Inflammatory macrophage (primary cell): ENCODE measurements around the gene CNNM2.
"Not testable (repeated sequence)": the region's sequence is repeated elsewhere in the genome, so short reads cannot be mapped to it uniquely, and the experiment has no call there.

ENCODE experiments used
- DNase-seq, 2 donors: peaks; one replicate each; pipeline ENCODE4 v3.0.0-alpha.2; 2020 to 2022

The CNNM2 gene

DNA sequence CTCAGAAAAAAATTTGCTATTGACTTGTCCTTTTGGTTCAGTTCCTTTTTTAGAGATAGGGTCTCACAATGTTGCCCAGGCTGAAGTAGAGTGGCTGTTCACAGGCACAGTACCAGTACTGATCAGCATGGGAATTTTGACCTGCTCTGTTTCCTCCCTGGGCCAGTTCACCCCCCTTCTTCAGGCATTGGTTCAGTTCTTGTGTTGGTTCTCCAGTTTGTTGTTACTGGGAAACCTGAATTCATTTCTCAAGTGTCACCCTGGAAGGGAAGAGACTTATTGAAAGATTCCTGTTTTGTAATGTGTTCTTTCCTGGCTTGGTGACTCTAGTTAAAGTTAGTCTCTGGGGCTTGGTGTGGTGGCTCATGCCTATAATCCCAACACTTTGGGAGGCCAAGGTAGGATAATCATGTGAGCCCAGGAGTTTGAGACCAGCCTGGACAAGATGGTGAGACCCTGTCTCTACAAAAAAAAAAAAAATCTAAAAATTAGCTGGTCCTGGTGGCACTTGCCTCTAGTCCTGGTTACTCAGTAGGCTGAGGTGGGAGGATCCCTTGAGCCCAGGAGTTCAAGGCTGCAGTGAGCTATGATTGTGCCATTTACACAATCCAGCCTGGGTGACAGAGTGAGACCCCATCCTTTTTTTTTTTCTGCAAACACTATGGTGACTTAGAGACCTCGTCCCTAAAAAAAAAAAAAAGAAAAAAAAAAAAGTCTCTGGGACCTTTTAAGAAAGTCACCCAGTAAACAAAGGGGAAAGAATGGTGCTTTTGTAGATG, 52.7 kb downstream of the CNNM2 start:
- DNase-seq, result no peak

DNA sequence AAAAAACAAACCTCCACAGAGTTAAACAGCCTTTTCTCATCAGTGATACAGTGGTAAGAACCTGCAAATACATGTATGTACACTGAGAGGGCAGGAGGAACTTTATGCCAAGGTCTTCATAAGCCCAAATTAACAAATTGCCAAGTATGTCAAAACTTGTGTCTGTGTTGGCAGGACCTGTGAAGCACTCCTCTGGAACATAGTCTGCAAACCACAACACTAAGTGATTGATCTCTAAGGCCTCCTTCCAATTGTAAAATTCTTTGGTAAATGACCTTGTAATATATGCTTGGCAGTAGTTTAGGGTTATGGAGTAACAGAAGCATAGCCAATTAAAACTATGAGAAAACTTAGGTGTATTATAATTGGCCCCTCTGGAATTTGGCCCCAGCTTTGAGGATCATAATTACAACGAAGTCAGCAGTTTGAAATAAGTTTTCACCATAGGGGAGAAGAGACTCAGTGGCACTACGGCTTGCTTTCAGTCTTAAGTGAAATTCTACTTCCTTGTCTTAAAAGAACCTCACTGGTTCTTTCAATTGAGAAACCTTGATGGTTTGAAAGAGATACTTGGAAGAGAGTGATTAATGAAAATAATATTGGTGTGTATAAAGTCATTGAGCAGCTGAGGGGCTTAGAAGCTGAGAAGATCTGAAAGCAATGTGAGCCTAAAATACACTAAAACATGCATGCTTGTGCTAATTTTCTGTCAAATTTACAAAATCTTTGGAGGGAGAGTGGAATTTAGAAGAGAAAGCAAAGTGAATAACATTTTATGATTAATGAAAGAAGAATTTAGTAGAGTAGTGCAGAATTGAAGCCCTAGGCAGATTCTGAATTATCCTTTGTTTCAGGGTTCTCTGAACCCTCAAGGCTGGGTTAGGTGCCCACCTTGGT, 57.6 kb downstream of the CNNM2 start:
- no peak for DNase-seq

DNA sequence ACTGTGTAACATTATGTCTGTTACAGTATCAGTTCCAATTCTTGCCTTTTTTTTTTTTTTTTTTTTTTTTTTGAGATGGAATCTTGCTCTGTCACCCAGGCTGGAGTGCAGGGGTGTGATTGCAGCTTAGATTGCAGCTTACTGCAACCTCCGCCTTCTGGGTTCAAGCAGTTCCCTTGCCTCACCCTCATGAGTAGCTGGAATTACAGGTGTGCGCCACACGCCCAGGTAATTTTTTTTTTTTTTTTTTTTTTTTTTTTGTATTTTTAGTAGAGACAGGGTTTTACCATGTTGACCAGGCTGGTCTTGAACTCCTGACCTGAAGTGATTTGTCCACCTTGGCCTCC, 58.3 kb downstream of the CNNM2 start:
- not testable (repeated sequence) for DNase-seq

GRCh38 chr10:102982296-102982695, 64.2 kb downstream of the CNNM2 start:
- DNase-seq, result no peak

DNA sequence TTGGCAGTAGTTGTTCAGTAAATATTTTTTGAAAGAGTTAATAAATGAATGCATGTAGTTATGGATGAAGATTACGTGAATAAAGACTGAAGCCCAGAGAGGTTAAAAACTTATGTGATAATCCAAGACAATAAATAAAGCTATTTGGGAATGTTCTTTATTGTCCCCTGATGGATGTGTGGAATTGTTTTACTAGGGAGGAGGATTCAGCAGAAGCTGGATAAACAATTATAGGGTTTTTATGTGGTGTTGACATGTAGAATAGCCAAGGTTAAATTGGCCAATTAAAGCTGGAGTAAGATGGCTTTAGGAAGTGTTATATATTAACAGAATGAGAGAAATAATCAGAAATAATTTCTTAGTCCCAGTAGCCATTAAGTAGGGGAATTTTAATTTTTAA, 66.0 kb downstream of the CNNM2 start:
- DNase-seq, result no peak

DNA sequence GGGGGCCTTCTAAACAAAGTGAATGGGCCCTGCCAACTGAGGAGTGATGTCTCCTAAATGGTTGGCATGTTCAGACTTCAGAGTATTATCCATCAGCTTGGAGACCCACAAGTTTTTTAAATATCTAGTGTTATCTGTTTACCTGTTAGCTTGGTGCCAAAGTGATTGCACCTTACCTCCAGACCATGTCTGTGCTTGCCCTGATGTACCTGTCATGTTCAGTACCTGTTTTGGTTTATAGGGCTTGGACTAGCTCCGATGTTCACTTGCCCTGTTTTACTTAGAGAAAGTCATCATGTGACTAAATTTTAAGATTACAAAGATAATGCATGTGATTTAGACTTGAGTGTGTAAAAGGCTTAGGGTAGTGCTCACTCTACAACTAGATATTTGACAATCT, 67.7 kb downstream of the CNNM2 start:
- DNase-seq, result no peak

DNA sequence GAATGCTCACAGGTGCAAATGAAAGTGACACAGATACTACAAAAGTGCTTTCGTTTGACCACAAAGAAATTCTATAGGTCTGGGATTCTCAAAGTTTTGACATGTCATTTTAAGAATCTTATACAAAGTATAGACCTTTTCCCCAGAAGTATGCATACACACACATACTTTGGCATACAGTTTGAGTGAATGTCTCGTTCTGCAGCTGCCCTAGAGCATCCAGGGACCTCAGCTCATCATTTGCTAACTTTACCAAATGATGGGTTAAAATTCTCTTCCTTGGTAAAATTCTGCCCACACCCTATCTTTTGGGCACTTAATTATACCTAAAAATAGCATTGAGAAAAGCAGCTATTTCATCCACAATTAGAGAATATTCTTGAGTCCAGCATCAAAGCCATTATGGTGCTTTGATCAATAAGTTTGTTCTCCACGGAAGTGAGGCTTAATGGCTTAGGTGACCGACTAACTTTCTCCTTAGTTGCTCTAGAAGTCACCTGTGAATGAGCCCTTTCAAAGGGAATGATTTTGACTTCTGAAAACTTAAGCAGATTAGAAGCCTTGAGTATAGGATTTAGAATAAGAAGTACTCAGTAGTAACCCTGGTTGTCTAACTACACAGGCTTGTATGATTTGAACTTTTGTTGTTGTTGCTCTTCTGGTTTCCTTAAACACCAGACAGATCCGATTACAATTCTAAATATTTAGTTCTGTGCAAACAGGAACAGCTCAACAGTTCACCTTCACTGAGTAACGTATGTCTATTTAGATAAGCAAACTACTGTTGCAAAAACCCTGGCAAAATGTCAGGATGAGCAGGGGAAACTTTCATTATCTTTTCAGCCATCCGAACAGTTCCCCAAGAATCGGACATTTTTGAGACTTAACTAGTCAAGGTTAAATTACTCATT, 70.6 kb downstream of the CNNM2 start:
- no peak for DNase-seq

- DNase-seq, result no peak
These were observed 76.6 kb downstream of the CNNM2 start for GRCh38 chr10:102994531-102995295.

DNA sequence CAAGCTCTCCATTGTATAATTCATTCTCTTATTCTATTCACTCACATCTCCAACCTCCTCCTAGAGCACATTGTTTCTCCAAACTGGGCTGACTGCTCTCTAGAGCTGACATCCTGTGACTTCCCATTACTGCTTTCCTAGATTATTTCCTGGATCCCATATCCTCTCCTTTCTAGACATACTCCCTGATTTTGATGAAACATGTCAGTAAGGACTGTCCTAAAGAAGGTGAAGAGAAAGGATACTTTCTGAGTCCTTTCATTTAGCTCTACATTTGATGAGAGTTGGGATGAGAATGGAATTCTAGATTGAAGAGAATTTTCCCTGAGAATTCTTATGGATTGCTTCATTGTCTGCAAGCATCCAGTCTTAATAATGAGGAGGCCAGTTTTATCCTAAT, 78.8 kb downstream of the CNNM2 start:
- DNase-seq, result no peak

DNA sequence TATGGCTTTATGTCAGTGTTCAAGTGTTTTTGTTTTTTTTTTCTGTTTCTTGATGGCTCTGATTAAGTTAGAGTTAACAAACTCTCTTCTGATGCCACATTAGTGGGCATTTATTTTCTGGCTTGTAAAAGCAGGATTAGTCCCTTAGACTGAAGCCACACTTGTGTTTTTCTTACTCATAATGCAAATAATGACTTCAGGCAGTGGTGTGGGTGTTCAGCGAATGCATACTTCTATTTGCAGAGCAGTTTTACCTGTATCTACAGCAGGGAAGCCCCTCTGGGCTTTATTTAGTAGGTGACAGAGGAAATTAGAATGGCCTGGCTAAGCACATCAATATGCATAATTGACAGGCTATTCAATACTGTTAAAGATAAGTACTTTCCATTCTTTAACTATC, 79.9 kb downstream of the CNNM2 start:
- no peak for DNase-seq

- DNase-seq, result no peak
These were observed 80.4 kb downstream of the CNNM2 start for GRCh38 chr10:102998399-102998907.

- DNase-seq, result not testable (repeated sequence)
These were observed 82.0 kb downstream of the CNNM2 start for GRCh38 chr10:103000050-103000449.

- DNase-seq, result no peak
These were observed 88.9 kb downstream of the CNNM2 start for GRCh38 chr10:103007017-103007416.

DNA sequence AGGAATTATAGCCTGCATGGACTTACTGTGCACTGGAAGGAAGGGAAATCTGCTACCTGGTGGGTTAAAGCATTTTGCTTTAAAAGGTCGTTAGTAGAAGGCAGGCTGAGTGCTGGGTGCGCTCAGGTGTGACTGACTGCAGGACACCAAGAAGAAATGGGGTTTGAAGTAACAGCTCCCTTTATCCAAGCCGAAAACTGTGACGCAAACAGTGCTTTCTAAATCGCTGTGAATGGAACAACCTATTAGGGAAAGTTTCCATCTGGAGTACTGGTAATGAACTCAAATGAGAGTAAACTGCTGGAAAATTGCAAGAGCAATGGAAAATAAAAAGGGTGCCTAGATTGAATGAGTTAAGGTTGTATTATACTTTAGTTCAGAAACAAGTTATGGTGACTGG, 95.3 kb downstream of the CNNM2 start:
- DNase-seq, result no peak

GRCh38 chr10:103019425-103019824, 101.3 kb downstream of the CNNM2 start:
- no peak for DNase-seq

GRCh38 chr10:103021150-103021899, 103.2 kb downstream of the CNNM2 start:
- no peak for DNase-seq

DNA sequence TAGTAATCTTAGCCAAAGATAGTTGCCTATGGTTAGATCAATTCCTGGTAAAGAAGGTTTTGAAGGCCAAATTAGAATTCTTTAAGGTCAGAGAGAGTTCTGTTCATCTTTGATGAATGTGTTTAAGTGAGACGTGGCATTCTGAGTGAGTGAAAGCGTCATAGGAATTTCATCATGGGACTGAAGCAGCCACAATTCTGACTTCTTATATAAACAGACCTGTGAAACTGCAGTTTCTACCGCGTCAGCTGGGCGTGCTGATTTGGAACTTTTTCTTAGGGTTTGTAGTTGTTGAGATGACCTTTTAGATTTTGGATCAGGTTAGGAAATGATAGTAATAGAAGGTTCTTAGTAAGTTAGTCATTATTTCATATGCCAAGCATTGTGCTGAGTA, 103.8 kb downstream of the CNNM2 start:
- DNase-seq, result no peak

DNA sequence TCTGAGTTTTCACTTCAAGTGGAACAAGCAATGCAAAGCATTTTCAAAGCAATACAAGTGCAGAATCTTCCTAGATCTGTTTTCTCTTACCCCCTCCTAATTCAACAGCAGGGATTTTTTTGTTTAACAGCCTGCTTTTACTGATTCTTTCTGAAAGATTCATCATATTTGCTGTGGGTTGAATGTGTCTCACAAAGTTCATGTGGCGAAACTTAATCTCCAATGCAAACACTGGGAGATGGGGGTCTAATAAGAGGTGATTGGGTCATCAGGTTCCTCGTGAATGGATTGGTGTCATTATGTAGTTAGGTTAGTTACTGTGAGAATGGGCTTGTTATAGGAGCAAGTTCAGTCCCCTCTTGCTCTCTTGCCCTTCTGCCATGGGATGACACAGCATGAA, 107.6 kb downstream of the CNNM2 start:
- no peak for DNase-seq

- DNase-seq, result no peak
These were observed 120.5 kb downstream of the CNNM2 start for GRCh38 chr10:103038570-103038969.

DNA sequence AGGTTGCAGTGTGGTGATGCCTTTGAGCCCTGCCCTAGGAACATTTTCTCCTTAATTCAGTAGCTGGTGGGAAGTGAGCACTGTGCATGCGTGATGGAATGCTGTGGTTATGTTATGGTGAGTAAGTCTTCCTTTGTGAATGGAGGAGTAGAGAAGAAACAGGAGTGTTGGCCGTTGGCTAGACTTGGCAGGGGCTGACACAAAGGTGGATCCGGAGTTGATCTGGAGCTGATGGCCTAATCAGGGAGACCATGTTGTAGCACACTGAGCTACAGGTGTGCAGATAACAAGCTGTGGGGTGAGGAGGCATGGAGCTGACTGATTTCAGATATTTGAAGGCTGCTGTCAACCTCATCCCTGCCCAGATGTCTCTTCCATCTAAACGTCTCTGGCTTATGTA, 122.3 kb downstream of the CNNM2 start:
- DNase-seq, result no peak

DNA sequence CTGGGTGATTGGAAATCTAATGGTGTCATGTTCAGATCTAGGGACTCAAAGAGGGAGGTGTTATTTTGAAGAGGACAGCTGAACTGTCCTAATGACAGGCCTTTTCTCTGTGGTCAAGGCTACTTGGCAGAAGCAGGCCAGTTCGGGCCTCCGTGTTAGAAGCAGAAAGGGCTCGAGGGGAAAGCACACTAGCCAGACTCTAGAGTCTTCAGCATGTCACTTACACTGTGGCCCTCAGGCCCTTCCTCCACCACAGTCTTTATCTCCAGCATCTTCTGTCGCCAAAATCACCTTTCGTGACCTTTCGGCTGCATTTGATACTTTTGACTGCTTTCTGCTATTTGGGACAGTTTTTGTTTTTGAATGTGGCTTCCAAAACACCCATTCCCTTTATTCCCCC, 123.3 kb downstream of the CNNM2 start:
- no peak for DNase-seq
